HEK293 (cell line): ENCODE results near the gene PRPF18.

Experiments
- CTCF ChIA-PET: fragments of 350-600 bp; formaldehyde crosslinking; extraction: SDS; loops from one replicate; lab custom pipeline; 2021; ENCODE audit warnings: antibody characterized with exemption; lab: Yijun Ruan, JAX
- POLR2A ChIA-PET: fragments of 300-600 bp; formaldehyde crosslinking; extraction: SDS; loops from one replicate; lab custom pipeline; 2020; ENCODE audit warnings: antibody characterized with exemption, inconsistent platforms; lab: Yijun Ruan, JAX
- H3K27ac ChIP-seq: fragments of 200-500 bp; sonication (Bioruptor generic); 2 replicates; pipeline ENCODE4 v1.5.1; 2014; ENCODE audit warnings: low read depth, low read length, control low read depth, inconsistent platforms; ENCODE audit errors: extremely low read depth
- H3K36me3 ChIP-seq, 2 experiments: fragments of 200-500 bp in 1 of 2; sonication (Bioruptor generic) in 1 of 2; 1 replicate in 1 of 2; 2 replicates in 1 of 2; pipeline ENCODE4 v1.5.1; 2014 to 2017; ENCODE audit warnings: inconsistent platforms in 2 of 2, low read length in 2 of 2; ENCODE audit not compliant: control insufficient read depth in 2 of 2, insufficient read depth in 1 of 2
- H3K4me1 ChIP-seq: fragments of 200-500 bp; sonication (Bioruptor generic); 2 replicates; pipeline ENCODE4 v1.5.1; 2014; ENCODE audit warnings: mild to moderate bottlenecking, low read length, inconsistent platforms; ENCODE audit not compliant: control insufficient read depth, insufficient read depth
- H3K4me3 ChIP-seq: 2 replicates; pipeline ENCODE4 v1.5.1; 2011; ENCODE audit warnings: low read depth, mild to moderate bottlenecking, control low read depth, low read length, moderate library complexity
- H3K9me3 ChIP-seq: fragments of 200-500 bp; sonication (Bioruptor generic); 2 replicates; pipeline ENCODE4 v1.5.1; 2014; ENCODE audit warnings: low read depth, low read length, inconsistent platforms; ENCODE audit not compliant: control insufficient read depth, insufficient read depth
- BCL11B ChIP-seq: fragments of 450-650 bp; formaldehyde crosslinking; IDR thresholded peaks from 2 replicates; pipeline ENCODE4 v1.5.1; 2016; ENCODE audit warnings: low read depth, missing biosample characterization, missing genetic modification characterization
- EGR2 ChIP-seq: fragments of 450-650 bp; formaldehyde crosslinking; IDR thresholded peaks from 2 replicates; pipeline ENCODE4 v1.5.1; 2016; ENCODE audit warnings: low read depth, missing biosample characterization, missing genetic modification characterization
- GLIS1 ChIP-seq: fragments of 450-650 bp; formaldehyde crosslinking; IDR thresholded peaks from 2 replicates; pipeline ENCODE4 v1.5.1; 2016; ENCODE audit warnings: missing biosample characterization, missing genetic modification characterization
- YY1 ChIP-seq: fragments of 450-650 bp; formaldehyde crosslinking; IDR thresholded peaks from 2 replicates; pipeline ENCODE4 v1.5.1; 2018; ENCODE audit warnings: missing biosample characterization, missing genetic modification characterization
- YY2 ChIP-seq: fragments of 450-650 bp; formaldehyde crosslinking; IDR thresholded peaks from 2 replicates; pipeline ENCODE4 v1.5.1; 2016; ENCODE audit warnings: missing biosample characterization, missing genetic modification characterization
- ZBTB1 ChIP-seq: fragments of 450-650 bp; formaldehyde crosslinking; IDR thresholded peaks from 2 replicates; pipeline ENCODE4 v1.5.1; 2016; ENCODE audit warnings: missing biosample characterization, missing genetic modification characterization
- ZFHX2 ChIP-seq: fragments of 450-650 bp; formaldehyde crosslinking; conservative IDR thresholded peaks from 2 replicates; pipeline ENCODE4 v1.5.1; 2016; ENCODE audit warnings: missing biosample characterization, missing genetic modification characterization
- ZNF169 ChIP-seq: fragments of 450-650 bp; formaldehyde crosslinking; IDR thresholded peaks from 2 replicates; pipeline ENCODE4 v1.5.1; 2016; ENCODE audit warnings: missing biosample characterization, missing genetic modification characterization
- ZNF223 ChIP-seq: fragments of 450-650 bp; formaldehyde crosslinking; IDR thresholded peaks from 2 replicates; pipeline ENCODE4 v1.5.1; 2016; ENCODE audit warnings: missing biosample characterization, missing genetic modification characterization
- ZNF23 ChIP-seq: fragments of 450-650 bp; formaldehyde crosslinking; IDR thresholded peaks from 2 replicates; pipeline ENCODE4 v1.5.1; 2016; ENCODE audit warnings: missing biosample characterization, missing genetic modification characterization, borderline replicate concordance
- ZNF426 ChIP-seq: fragments of 450-650 bp; formaldehyde crosslinking; IDR thresholded peaks from 2 replicates; pipeline ENCODE4 v1.5.1; 2017; ENCODE audit warnings: missing biosample characterization, missing genetic modification characterization, mild to moderate bottlenecking, inconsistent platforms, moderate library complexity
- ZNF624 ChIP-seq: fragments of 450-650 bp; formaldehyde crosslinking; IDR thresholded peaks from 2 replicates; pipeline ENCODE4 v1.5.1; 2017; ENCODE audit warnings: missing biosample characterization, missing genetic modification characterization
- ZNF658 ChIP-seq: fragments of 450-650 bp; formaldehyde crosslinking; IDR thresholded peaks from 2 replicates; pipeline ENCODE4; 2016; ENCODE audit warnings: missing biosample characterization, missing genetic modification characterization
- ZNF707 ChIP-seq: fragments of 450-650 bp; formaldehyde crosslinking; IDR thresholded peaks from 2 replicates; pipeline ENCODE4 v1.5.1; 2016; ENCODE audit warnings: missing biosample characterization, missing genetic modification characterization
- ZNF768 ChIP-seq: fragments of 450-650 bp; formaldehyde crosslinking; IDR thresholded peaks from 2 replicates; pipeline ENCODE4 v1.5.1; 2018; ENCODE audit warnings: missing biosample characterization, mild to moderate bottlenecking, missing genetic modification characterization
- ZNF837 ChIP-seq: fragments of 450-650 bp; formaldehyde crosslinking; IDR thresholded peaks from 2 replicates; pipeline ENCODE4 v1.5.1; 2016; ENCODE audit warnings: missing biosample characterization, missing genetic modification characterization
- TF ChIP-seq, protein P1 (sequence below): fragments of 450-650 bp; formaldehyde crosslinking; IDR thresholded peaks from 2 replicates; pipeline ENCODE4 v1.5.1; 2016; ENCODE audit warnings: missing biosample characterization, missing genetic modification characterization, borderline replicate concordance
- TF ChIP-seq, protein P2 (sequence below): fragments of 450-650 bp; formaldehyde crosslinking; IDR thresholded peaks from 2 replicates; pipeline ENCODE4 v1.5.1; 2016; ENCODE audit warnings: missing biosample characterization, missing genetic modification characterization
- TF ChIP-seq, protein P3 (sequence below): fragments of 450-650 bp; formaldehyde crosslinking; IDR thresholded peaks from 2 replicates; pipeline ENCODE4 v1.5.1; 2017; ENCODE audit warnings: missing biosample characterization, missing genetic modification characterization
- TF ChIP-seq, protein P4 (sequence below): fragments of 450-650 bp; IDR thresholded peaks from 2 replicates; pipeline ENCODE4 v1.5.1; 2018; ENCODE audit warnings: missing biosample characterization, mild to moderate bottlenecking, missing genetic modification characterization
- TF ChIP-seq, protein P5 (sequence below): fragments of 450-650 bp; formaldehyde crosslinking; IDR thresholded peaks from 2 replicates; pipeline ENCODE4 v1.5.1; 2016; ENCODE audit warnings: missing biosample characterization, missing genetic modification characterization, low read depth

Gene PRPF18

DNA sequence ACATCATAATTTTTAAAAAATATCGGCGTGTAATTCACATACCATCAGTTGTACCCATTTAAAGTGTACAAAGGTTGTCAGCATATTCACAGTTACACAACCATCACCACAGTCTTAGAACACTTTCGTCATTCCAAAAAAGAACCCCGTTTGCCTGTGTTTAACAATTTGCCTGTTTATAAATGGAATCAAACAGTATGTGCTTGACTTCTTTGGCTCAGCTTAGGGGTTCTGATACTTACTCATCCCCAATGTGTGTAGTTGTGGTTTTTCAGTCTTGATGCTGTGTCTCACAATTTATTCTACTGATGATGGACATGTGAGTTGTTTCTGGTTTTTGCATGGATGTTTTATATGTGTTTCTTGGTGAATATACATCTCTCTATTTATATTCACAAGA is 50.0 kb downstream of the PRPF18 start:
- H3K9me3 ChIP-seq, result no peaks in the 10 kb centered on the region
- TF ChIP-seq, protein P1, sequence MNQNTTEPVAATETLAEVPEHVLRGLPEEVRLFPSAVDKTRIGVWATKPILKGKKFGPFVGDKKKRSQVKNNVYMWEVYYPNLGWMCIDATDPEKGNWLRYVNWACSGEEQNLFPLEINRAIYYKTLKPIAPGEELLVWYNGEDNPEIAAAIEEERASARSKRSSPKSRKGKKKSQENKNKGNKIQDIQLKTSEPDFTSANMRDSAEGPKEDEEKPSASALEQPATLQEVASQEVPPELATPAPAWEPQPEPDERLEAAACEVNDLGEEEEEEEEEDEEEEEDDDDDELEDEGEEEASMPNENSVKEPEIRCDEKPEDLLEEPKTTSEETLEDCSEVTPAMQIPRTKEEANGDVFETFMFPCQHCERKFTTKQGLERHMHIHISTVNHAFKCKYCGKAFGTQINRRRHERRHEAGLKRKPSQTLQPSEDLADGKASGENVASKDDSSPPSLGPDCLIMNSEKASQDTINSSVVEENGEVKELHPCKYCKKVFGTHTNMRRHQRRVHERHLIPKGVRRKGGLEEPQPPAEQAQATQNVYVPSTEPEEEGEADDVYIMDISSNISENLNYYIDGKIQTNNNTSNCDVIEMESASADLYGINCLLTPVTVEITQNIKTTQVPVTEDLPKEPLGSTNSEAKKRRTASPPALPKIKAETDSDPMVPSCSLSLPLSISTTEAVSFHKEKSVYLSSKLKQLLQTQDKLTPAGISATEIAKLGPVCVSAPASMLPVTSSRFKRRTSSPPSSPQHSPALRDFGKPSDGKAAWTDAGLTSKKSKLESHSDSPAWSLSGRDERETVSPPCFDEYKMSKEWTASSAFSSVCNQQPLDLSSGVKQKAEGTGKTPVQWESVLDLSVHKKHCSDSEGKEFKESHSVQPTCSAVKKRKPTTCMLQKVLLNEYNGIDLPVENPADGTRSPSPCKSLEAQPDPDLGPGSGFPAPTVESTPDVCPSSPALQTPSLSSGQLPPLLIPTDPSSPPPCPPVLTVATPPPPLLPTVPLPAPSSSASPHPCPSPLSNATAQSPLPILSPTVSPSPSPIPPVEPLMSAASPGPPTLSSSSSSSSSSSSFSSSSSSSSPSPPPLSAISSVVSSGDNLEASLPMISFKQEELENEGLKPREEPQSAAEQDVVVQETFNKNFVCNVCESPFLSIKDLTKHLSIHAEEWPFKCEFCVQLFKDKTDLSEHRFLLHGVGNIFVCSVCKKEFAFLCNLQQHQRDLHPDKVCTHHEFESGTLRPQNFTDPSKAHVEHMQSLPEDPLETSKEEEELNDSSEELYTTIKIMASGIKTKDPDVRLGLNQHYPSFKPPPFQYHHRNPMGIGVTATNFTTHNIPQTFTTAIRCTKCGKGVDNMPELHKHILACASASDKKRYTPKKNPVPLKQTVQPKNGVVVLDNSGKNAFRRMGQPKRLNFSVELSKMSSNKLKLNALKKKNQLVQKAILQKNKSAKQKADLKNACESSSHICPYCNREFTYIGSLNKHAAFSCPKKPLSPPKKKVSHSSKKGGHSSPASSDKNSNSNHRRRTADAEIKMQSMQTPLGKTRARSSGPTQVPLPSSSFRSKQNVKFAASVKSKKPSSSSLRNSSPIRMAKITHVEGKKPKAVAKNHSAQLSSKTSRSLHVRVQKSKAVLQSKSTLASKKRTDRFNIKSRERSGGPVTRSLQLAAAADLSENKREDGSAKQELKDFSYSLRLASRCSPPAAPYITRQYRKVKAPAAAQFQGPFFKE (tag by site-specific recombination), result no peak
- no peak for TF ChIP-seq ZNF426 (tag by site-specific recombination)
- TF ChIP-seq ZNF658, result no peak
- no peak for TF ChIP-seq YY1 (tag by site-specific recombination)
- no peak for TF ChIP-seq YY2
- no peak for TF ChIP-seq ZNF768 (tag by site-specific recombination)
- TF ChIP-seq ZNF223 (tag by site-specific recombination), result no peak
- H3K36me3 ChIP-seq, result peaks cover 0 to 45% of the 10 kb centered on the region in 2 experiments
- no peak overlapping the region for H3K4me3 ChIP-seq
- CTCF ChIA-PET, result no interaction called here
- POLR2A ChIA-PET, result no interaction called here
- H3K4me1 ChIP-seq, result no peaks in the 10 kb centered on the region
- no peak overlapping the region for H3K27ac ChIP-seq

DNA sequence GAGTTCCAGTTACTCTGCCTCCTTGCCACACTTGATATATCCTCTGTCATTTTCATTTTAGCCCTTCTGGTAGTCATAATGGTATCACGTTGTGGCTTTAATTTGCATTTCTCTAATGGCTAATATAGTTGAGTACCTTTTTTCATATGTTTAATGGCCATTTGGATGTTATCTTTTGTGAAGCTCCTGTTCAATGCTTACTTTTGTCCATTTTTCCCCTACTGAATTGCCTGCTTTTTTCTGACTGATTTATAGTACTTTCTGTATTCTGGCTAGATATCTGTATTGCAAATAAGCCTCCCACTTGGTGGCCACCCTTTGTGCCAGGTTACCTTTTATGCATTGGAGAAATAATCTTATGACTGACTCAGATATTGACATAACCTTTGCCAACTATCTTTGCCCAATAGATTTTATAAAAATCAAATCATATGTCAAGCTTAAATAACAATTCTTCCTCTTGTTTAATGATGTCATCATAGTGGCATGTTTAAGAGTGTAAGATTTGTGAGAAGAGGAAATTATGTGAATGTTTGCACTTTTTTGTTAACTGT is 50.6 kb downstream of the PRPF18 start:
- Histone ChIP-seq H3K27ac (no peak overlapping the region), H3K36me3 (peaks cover 0 to 51% of the 10 kb centered on the region in 2 experiments), H3K4me1 (no peaks in the 10 kb centered on the region), H3K4me3 (no peak overlapping the region), H3K9me3 (no peaks in the 10 kb centered on the region)
- ChIA-PET CTCF (interaction anchor here (0.6 kb wide), 1 partner anchor 301 kb away, joined by 3 read pairs; no protein-coding TSS in a partner anchor), POLR2A (no interaction called here)
- TF ChIP-seq BCL11B, result no peak
- peak; percentile 56; the same call in 1 of the 2 replicates for TF ChIP-seq GLIS1 (tag by site-specific recombination)
- no peak for TF ChIP-seq ZNF707 (tag by site-specific recombination)
- no peak for TF ChIP-seq ZNF837
- TF ChIP-seq ZBTB1, result no peak
- TF ChIP-seq ZNF23, result no peak
- TF ChIP-seq, protein P2, sequence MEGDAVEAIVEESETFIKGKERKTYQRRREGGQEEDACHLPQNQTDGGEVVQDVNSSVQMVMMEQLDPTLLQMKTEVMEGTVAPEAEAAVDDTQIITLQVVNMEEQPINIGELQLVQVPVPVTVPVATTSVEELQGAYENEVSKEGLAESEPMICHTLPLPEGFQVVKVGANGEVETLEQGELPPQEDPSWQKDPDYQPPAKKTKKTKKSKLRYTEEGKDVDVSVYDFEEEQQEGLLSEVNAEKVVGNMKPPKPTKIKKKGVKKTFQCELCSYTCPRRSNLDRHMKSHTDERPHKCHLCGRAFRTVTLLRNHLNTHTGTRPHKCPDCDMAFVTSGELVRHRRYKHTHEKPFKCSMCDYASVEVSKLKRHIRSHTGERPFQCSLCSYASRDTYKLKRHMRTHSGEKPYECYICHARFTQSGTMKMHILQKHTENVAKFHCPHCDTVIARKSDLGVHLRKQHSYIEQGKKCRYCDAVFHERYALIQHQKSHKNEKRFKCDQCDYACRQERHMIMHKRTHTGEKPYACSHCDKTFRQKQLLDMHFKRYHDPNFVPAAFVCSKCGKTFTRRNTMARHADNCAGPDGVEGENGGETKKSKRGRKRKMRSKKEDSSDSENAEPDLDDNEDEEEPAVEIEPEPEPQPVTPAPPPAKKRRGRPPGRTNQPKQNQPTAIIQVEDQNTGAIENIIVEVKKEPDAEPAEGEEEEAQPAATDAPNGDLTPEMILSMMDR, result no peak
- TF ChIP-seq ZFHX2 (tag by site-specific recombination), result no peak
- TF ChIP-seq ZNF624 (tag by site-specific recombination), result no peak
- no peak for TF ChIP-seq ZNF169 (tag by site-specific recombination)
- TF ChIP-seq, protein P3, sequence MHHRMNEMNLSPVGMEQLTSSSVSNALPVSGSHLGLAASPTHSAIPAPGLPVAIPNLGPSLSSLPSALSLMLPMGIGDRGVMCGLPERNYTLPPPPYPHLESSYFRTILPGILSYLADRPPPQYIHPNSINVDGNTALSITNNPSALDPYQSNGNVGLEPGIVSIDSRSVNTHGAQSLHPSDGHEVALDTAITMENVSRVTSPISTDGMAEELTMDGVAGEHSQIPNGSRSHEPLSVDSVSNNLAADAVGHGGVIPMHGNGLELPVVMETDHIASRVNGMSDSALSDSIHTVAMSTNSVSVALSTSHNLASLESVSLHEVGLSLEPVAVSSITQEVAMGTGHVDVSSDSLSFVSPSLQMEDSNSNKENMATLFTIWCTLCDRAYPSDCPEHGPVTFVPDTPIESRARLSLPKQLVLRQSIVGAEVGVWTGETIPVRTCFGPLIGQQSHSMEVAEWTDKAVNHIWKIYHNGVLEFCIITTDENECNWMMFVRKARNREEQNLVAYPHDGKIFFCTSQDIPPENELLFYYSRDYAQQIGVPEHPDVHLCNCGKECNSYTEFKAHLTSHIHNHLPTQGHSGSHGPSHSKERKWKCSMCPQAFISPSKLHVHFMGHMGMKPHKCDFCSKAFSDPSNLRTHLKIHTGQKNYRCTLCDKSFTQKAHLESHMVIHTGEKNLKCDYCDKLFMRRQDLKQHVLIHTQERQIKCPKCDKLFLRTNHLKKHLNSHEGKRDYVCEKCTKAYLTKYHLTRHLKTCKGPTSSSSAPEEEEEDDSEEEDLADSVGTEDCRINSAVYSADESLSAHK (tag by site-specific recombination), result no peak
- TF ChIP-seq, protein P4, sequence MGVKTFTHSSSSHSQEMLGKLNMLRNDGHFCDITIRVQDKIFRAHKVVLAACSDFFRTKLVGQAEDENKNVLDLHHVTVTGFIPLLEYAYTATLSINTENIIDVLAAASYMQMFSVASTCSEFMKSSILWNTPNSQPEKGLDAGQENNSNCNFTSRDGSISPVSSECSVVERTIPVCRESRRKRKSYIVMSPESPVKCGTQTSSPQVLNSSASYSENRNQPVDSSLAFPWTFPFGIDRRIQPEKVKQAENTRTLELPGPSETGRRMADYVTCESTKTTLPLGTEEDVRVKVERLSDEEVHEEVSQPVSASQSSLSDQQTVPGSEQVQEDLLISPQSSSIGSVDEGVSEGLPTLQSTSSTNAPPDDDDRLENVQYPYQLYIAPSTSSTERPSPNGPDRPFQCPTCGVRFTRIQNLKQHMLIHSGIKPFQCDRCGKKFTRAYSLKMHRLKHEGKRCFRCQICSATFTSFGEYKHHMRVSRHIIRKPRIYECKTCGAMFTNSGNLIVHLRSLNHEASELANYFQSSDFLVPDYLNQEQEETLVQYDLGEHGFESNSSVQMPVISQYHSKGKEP (tag by site-specific recombination), result 0 out of 2 replicates have a peak, but pooled peaks have one; percentile 40
- no peak for TF ChIP-seq EGR2 (tag by site-specific recombination)
- TF ChIP-seq, protein P5, sequence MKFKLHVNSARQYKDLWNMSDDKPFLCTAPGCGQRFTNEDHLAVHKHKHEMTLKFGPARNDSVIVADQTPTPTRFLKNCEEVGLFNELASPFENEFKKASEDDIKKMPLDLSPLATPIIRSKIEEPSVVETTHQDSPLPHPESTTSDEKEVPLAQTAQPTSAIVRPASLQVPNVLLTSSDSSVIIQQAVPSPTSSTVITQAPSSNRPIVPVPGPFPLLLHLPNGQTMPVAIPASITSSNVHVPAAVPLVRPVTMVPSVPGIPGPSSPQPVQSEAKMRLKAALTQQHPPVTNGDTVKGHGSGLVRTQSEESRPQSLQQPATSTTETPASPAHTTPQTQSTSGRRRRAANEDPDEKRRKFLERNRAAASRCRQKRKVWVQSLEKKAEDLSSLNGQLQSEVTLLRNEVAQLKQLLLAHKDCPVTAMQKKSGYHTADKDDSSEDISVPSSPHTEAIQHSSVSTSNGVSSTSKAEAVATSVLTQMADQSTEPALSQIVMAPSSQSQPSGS, result peak; percentile 90
